GM23248 (cell line): Measurements from ENCODE around the gene CCDC157. TPM values are rescaled to one million over a fixed set of nuclear protein-coding genes. Genes with fewer than 3 reads are reported as not detected.

Experiments used
- DNase-seq: peaks from one replicate; pipeline ENCODE4 v3.0.0-alpha.2; 2015
- H2AFZ ChIP-seq: fragments of 200-600 bp; sonication (generic); 2 replicates; pipeline ENCODE4 v1.6.1; 2016; ENCODE audit warnings: antibody characterized with exemption
- H3F3A ChIP-seq: fragments of 200-600 bp; sonication (generic); 2 replicates; pipeline ENCODE4 v1.6.1; 2016; ENCODE audit warnings: mild to moderate bottlenecking, antibody characterized with exemption, mixed run types; ENCODE audit not compliant: insufficient read depth
- H3K27ac ChIP-seq: fragments of 200-600 bp; sonication (generic); 2 replicates; pipeline ENCODE4 v1.5.1; 2016; ENCODE audit warnings: mild to moderate bottlenecking
- H3K27me3 ChIP-seq: fragments of 200-600 bp; sonication (generic); replicated peaks from 2 replicates; pipeline ENCODE4 v1.6.1; 2016; ENCODE audit warnings: mild to moderate bottlenecking; ENCODE audit not compliant: insufficient read depth
- H3K36me3 ChIP-seq: fragments of 200-600 bp; sonication (generic); 2 replicates; pipeline ENCODE4 v1.6.1; 2016; ENCODE audit warnings: low read depth, mild to moderate bottlenecking
- H3K4me1 ChIP-seq: fragments of 200-600 bp; sonication (generic); 2 replicates; pipeline ENCODE4 v1.6.1; 2016; ENCODE audit warnings: mild to moderate bottlenecking; ENCODE audit not compliant: insufficient read depth
- H3K4me2 ChIP-seq: fragments of 200-600 bp; sonication (generic); one replicate; pipeline ENCODE4 v1.6.1; 2016; ENCODE audit warnings: mild to moderate bottlenecking; ENCODE audit not compliant: unreplicated experiment
- H3K4me3 ChIP-seq: fragments of 200-600 bp; sonication (generic); 2 replicates; pipeline ENCODE4 v1.5.1; 2016; ENCODE audit warnings: mild to moderate bottlenecking
- H3K79me2 ChIP-seq: fragments of 200-600 bp; sonication (generic); 2 replicates; pipeline ENCODE4 v1.6.1; 2016; ENCODE audit warnings: mild to moderate bottlenecking; ENCODE audit not compliant: insufficient read depth
- H3K9ac ChIP-seq: fragments of 200-600 bp; sonication (generic); 2 replicates; pipeline ENCODE4 v1.6.1; 2016; ENCODE audit warnings: mild to moderate bottlenecking
- H3K9me2 ChIP-seq: fragments of 200-600 bp; sonication (generic); 2 replicates; pipeline ENCODE4 v1.6.1; 2016; ENCODE audit warnings: mixed run types, mild to moderate bottlenecking, moderate library complexity; ENCODE audit not compliant: insufficient read depth
- H3K9me3 ChIP-seq: fragments of 200-600 bp; sonication (generic); one replicate; pipeline ENCODE4 v1.6.1; 2017; ENCODE audit warnings: low read depth
- H4K20me1 ChIP-seq: fragments of 200-600 bp; sonication (generic); 2 replicates; pipeline ENCODE4 v1.6.0; 2016; ENCODE audit not compliant: insufficient read depth
- EZH2 ChIP-seq: fragments of 200-600 bp; sonication (generic); IDR thresholded peaks from 2 replicates; pipeline ENCODE4 v1.6.1; 2018; ENCODE audit warnings: antibody characterized with exemption, mild to moderate bottlenecking; ENCODE audit not compliant: insufficient read depth, poor library complexity, severe bottlenecking
- EZH2phosphoT487 ChIP-seq: fragments of 200-600 bp; sonication (generic); IDR thresholded peaks from 2 replicates; pipeline ENCODE4 v1.6.1; 2018; ENCODE audit warnings: antibody characterized with exemption, moderate library complexity, mild to moderate bottlenecking, low read depth; ENCODE audit not compliant: insufficient read depth
- WGBS, 2 experiments: methylation state at CpG; one replicate each; pipeline ENCODE4 v1.1.6; 2015 to 2017; ENCODE audit warnings: low lambda C conversion rate in 2 of 2, low coverage in 1 of 2; ENCODE audit errors: missing lambda C conversion rate in 2 of 2; 5-methylcytosine and 5-hydroxymethylcytosine counted together
- in situ Hi-C: fragments of 300-500 bp; cut with MboI; formaldehyde crosslinking; loops from 2 replicates; pipeline ENCODE4 v1.15.0; 2020
- polyA plus RNA-seq: library from polyadenylated mRNA; unstranded; fragments of >200 nt; fragmentation: Nextera tagmentation; extraction: Ambion mirVana; gene quantifications from 2 replicates; pipeline ENCODE4 v1.2.1, GENCODE V29; 2016
- small RNA-seq: library from RNA; depleted of rRNA; stranded (forward); fragments of <200 nt; gene quantifications from one replicate; pipeline ENCODE3, GENCODE V24; 2014; ENCODE audit warnings: low read depth, low replicate concordance
- total RNA-seq: library from RNA; depleted of rRNA; stranded (reverse); fragments of >200 nt; shearing (Covaris generic); gene quantifications from 2 replicates; pipeline ENCODE4 v1.2.3, GENCODE V29; 2014; rRNA removed

Gene CCDC157
- total and polyA plus RNA-seq, 2 experiments from 2014 or later: 2.7 to 5.0 TPM

GRCh38 chr22:30425616-30426387 is 69.0 kb downstream of the CCDC157 start, which contains the start of gene MTFP1:
MTFP1 (plus strand) TSS chr22:30425768; CDS start chr22:30425880, 112 bp downstream.
- Histone ChIP-seq H3K4me3 (peak within 1 kb of the TSS; percentile 79), H3K4me2 (peak within 1 kb of the TSS; percentile 88), H3F3A (peaks cover 27% of the 10 kb centered on the region), H3K9me3 (no peaks in the 10 kb centered on the region), H4K20me1 (no peaks in the 10 kb centered on the region), H3K9ac (peak within 1 kb of the TSS; percentile 91), H3K79me2 (no peaks in the 10 kb centered on the region), H3K27me3 (no peaks in the 10 kb centered on the region), H3K4me1 (peaks cover 27% of the 10 kb centered on the region), H3K27ac (peak within 1 kb of the TSS; percentile 97), H2AFZ (peak within 1 kb of the TSS; percentile 74), H3K9me2 (no peaks in the 10 kb centered on the region), H3K36me3 (no peaks in the 10 kb centered on the region)
- 1 to 2% methylated on average over 34 to 58 of the region's 61 CpGs for WGBS, 2 experiments
- DNase-seq: peak; percentile 74
- in situ Hi-C loops: no loop called here
- no peak for TF ChIP-seq EZH2
- no peak for TF ChIP-seq EZH2phosphoT487

Small RNA genes lying within 50 kb of the gene (small RNA-seq; reads per million reads assigned to genes)
- gene AC004832.3 (not detected), gene RNU6-564P (not detected)

Other genes with a start within 250 kb of the CCDC157 start
- 1.6 and 1.9 TPM in 2 replicates for gene LIF, start 110.2 kb upstream of the CCDC157 start, total RNA-seq
- 1.0 and 1.4 TPM in 2 replicates for gene LIF, start 110.2 kb upstream of the CCDC157 start, polyA plus RNA-seq
- not detected in 2 replicates for gene OSM, start 90.2 kb upstream of the CCDC157 start, total RNA-seq
- not detected in 2 replicates for gene OSM, start 90.2 kb upstream of the CCDC157 start, polyA plus RNA-seq
- gene CASTOR1, start 67.5 kb upstream of the CCDC157 start, total RNA-seq: 10.2 and 13.4 TPM in 2 replicates
- gene CASTOR1, start 67.5 kb upstream of the CCDC157 start, polyA plus RNA-seq: 8.7 and 10.2 TPM in 2 replicates
- 16.9 and 26.3 TPM in 2 replicates for gene TBC1D10A, start 30.1 kb upstream of the CCDC157 start, total RNA-seq
- gene TBC1D10A, start 30.1 kb upstream of the CCDC157 start, polyA plus RNA-seq: 21.9 and 22.3 TPM in 2 replicates
- 9.1 and 12.9 TPM in 2 replicates for gene SF3A1, start 113 bp upstream of the CCDC157 start, total RNA-seq
- gene SF3A1, start 113 bp upstream of the CCDC157 start, polyA plus RNA-seq: 75.0 and 88.3 TPM in 2 replicates
- gene RNF215, start 30.4 kb downstream of the CCDC157 start, total RNA-seq: 29.9 and 45.1 TPM in 2 replicates
- gene RNF215, start 30.4 kb downstream of the CCDC157 start, polyA plus RNA-seq: 2.7 and 2.9 TPM in 2 replicates
- 41.9 and 54.6 TPM in 2 replicates for gene SEC14L2, start 40.0 kb downstream of the CCDC157 start, total RNA-seq
- gene SEC14L2, start 40.0 kb downstream of the CCDC157 start, polyA plus RNA-seq: 23.3 and 26.6 TPM in 2 replicates
- 6.6 and 18.3 TPM in 2 replicates for gene MTFP1, start 68.8 kb downstream of the CCDC157 start, total RNA-seq
- gene MTFP1, start 68.8 kb downstream of the CCDC157 start, polyA plus RNA-seq: 8.1 and 8.5 TPM in 2 replicates
- gene SEC14L3, start 115.0 kb downstream of the CCDC157 start, total RNA-seq: not detected in 2 replicates
- gene SEC14L3, start 115.0 kb downstream of the CCDC157 start, polyA plus RNA-seq: not detected in 2 replicates
- gene SEC14L4, start 148.7 kb downstream of the CCDC157 start, total RNA-seq: under 0.01 and 0.25 TPM in 2 replicates
- 0.16 and 0.34 TPM in 2 replicates for gene SEC14L4, start 148.7 kb downstream of the CCDC157 start, polyA plus RNA-seq
- gene SEC14L6, start 189.7 kb downstream of the CCDC157 start, total RNA-seq: not detected in 2 replicates
- gene SEC14L6, start 189.7 kb downstream of the CCDC157 start, polyA plus RNA-seq: not detected in 2 replicates
- gene GAL3ST1, start 217.7 kb downstream of the CCDC157 start, total RNA-seq: not detected in 2 replicates
- gene GAL3ST1, start 217.7 kb downstream of the CCDC157 start, polyA plus RNA-seq: not detected in 2 replicates
- 63.2 and 83.7 TPM in 2 replicates for gene PES1, start 234.9 kb downstream of the CCDC157 start, total RNA-seq
- gene PES1, start 234.9 kb downstream of the CCDC157 start, polyA plus RNA-seq: 67.8 and 74.1 TPM in 2 replicates